ENCODE data around the gene KHNYN.
"Not testable (repeated sequence)": the region's sequence is repeated elsewhere in the genome, so short reads cannot be mapped to it uniquely, and the experiment has no call there.

KHNYN gene

GRCh38 chr14:24475261-24475660 lies 45.5 kb downstream of the KHNYN start:
- DNase-seq (ENCODE audit: low spot score) = no peak

GRCh38 chr14:24479999-24480398 lies 50.2 kb downstream of the KHNYN start:
- not testable (repeated sequence) for DNase-seq (ENCODE audit: low spot score)

DNA sequence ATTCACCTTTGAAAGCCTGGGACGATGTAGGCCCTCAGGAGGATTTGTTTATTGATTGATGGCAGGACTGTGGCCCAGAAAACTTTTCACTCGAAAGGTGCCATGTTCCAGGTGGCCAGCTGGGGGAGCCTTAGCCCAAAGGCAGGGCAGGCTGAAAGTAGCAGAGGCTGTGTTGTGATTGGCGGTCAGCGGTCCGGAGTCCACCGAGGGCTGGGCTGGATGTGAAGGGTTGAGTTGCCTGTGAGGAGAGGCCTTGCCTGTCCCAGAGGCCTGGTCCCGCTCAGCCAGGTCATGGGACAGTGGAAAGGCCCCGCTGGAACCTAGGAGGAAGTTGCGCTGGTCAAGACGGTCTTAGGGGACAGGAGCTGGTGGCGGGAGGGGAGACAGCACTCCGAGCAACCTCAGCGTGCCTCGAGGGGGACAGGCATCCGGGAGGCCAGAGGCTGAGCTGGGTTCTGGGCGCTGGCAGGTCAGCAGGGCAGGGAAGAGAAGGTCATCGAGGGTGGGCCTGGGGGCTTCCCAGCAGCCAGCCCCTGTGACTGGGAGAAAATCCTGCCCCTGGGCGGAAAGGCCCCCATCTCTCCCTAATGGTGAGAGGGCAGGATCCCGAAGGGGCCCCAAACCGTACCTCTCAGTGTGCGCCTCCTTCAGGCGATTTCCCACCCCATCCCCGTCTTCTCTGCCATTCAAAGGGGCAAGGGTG lies 52.0 kb downstream of the KHNYN start:
- peak; percentile 60 for DNase-seq (ENCODE audit: low spot score)

GRCh38 chr14:24482699-24483303 lies 53.0 kb downstream of the KHNYN start:
- not testable (repeated sequence) for DNase-seq (ENCODE audit: low spot score)

DNA sequence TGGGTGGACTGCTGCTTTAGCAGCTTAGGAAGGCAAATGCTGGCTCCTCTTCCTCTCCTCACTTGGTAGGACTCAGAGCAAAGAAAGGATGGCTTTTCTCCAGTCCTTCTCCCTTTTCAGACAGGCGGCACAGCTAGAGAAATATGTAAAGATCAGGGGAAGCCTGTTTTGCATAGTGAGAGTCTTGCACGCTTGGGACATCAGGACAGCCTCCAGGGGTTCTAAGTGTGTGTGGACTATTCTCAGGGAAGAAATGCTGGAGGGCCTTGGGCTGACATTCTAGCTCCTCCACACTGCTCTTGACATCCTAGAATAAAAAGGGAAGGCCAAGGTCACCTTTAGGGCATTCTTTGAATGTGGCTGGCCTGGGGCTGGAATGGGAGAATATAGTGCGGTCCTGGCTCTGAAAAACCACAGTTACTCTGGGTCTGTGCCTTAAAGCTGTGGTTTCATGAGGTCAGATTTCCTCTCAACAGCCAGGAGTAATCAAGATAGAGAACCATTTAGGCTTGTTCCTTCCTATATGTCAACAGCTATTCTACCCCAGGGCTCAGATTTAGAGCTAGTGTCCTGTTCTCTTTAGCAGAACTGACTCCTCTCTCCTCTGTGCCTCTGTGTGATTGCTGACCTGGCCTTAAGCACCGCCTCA lies 54.0 kb downstream of the KHNYN start:
- DNase-seq (ENCODE audit: low spot score) = peak; percentile 30
